Measurements from ENCODE around the gene PRKRIP1.

DNA sequence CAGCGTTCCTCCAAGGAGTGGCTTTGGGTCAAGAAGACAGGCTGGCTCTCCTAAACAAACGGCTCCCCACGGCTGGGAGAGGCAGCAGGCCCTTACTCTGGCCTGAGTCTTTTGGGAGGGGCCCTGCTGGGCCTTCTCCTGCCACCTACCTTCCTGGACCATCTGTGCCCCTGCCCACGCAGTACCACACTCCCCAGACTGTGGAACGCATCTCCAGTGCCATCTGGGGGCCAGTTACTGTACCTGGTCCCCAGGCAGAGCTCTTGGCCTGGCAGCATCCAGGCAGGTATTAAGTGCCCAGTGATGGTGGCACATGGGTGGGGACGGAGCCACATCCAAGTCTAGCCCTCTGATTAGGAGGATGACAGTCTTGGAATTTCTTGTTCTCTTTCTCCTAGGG is 54.1 kb downstream of the PRKRIP1 start:
- TF ChIP-seq, protein P1, sequence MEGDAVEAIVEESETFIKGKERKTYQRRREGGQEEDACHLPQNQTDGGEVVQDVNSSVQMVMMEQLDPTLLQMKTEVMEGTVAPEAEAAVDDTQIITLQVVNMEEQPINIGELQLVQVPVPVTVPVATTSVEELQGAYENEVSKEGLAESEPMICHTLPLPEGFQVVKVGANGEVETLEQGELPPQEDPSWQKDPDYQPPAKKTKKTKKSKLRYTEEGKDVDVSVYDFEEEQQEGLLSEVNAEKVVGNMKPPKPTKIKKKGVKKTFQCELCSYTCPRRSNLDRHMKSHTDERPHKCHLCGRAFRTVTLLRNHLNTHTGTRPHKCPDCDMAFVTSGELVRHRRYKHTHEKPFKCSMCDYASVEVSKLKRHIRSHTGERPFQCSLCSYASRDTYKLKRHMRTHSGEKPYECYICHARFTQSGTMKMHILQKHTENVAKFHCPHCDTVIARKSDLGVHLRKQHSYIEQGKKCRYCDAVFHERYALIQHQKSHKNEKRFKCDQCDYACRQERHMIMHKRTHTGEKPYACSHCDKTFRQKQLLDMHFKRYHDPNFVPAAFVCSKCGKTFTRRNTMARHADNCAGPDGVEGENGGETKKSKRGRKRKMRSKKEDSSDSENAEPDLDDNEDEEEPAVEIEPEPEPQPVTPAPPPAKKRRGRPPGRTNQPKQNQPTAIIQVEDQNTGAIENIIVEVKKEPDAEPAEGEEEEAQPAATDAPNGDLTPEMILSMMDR (IDR thresholded peaks at IDR 0.05) = no peak
- TF ChIP-seq POLR2A (IDR thresholded peaks at IDR 0.05) = no peak

Data from uterus (tissue), 2 donors.